Calu3 (cell line): ENCODE measurements around the gene CEP128. TPM values are rescaled to one million over a fixed set of nuclear protein-coding genes. Genes with fewer than 3 reads are reported as not detected.
"Not testable (repeated sequence)": the region's sequence is repeated elsewhere in the genome, so short reads cannot be mapped to it uniquely, and the experiment has no call there.

Source experiments
- BruUV-seq: library from RNA; stranded (reverse); fragments of 400-500 nt; replicated peaks from 2 replicates; lab custom pipeline; 2021; lab: Mats Ljungman, UMichigan
- CTCF ChIA-PET: fragments of 300-600 bp; sonication (Branson Sonifier 250); formaldehyde crosslinking; loops from one replicate; lab custom pipeline; 2022; ENCODE audit warnings: antibody characterized with exemption; lab: Charles Lee
- DNase-seq: peaks from one replicate; pipeline ENCODE4 v3.0.0; 2022
- H3K27ac Mint-ChIP-seq: one replicate; pipeline ENCODE4 v1.8.0; 2022; ENCODE audit warnings: mixed read lengths; ENCODE audit not compliant: unreplicated experiment
- H3K27me3 Mint-ChIP-seq: one replicate; pipeline ENCODE4 v1.8.0; 2022; ENCODE audit warnings: mixed read lengths; ENCODE audit not compliant: unreplicated experiment
- H3K36me3 Mint-ChIP-seq: one replicate; pipeline ENCODE4 v1.8.0; 2022; ENCODE audit warnings: mild to moderate bottlenecking, moderate library complexity, mixed read lengths; ENCODE audit not compliant: insufficient read depth, unreplicated experiment
- H3K4me1 Mint-ChIP-seq: one replicate; pipeline ENCODE4 v1.8.0; 2022; ENCODE audit warnings: mild to moderate bottlenecking, low read depth, mixed read lengths; ENCODE audit not compliant: unreplicated experiment
- H3K4me3 Mint-ChIP-seq: one replicate; pipeline ENCODE4 v1.8.0; 2022; ENCODE audit warnings: mild to moderate bottlenecking, low read depth, moderate library complexity, mixed read lengths; ENCODE audit not compliant: unreplicated experiment
- H3K9me3 Mint-ChIP-seq: one replicate; pipeline ENCODE4 v1.8.0; 2022; ENCODE audit warnings: low read depth, mixed read lengths; ENCODE audit not compliant: unreplicated experiment
- CTCF ChIP-seq: fragments of 200-600 bp; IDR thresholded peaks from one replicate; pipeline ENCODE4 v1.8.0; 2022; ENCODE audit warnings: antibody characterized with exemption; ENCODE audit not compliant: unreplicated experiment
- intact Hi-C: fragments of 100-400 bp; cut with micrococcal nuclease; formaldehyde crosslinking; loops from one replicate; pipeline ENCODE4 v1.10.0; 2022; ENCODE audit not compliant: unreplicated experiment
- total RNA-seq: library from RNA; stranded (reverse); gene quantifications from 2 replicates; pipeline ENCODE4 v1.2.3, GENCODE V29; 2022

Gene CEP128
- total RNA-seq, 1 experiment from 2014 or later, result 22.9 TPM

DNA sequence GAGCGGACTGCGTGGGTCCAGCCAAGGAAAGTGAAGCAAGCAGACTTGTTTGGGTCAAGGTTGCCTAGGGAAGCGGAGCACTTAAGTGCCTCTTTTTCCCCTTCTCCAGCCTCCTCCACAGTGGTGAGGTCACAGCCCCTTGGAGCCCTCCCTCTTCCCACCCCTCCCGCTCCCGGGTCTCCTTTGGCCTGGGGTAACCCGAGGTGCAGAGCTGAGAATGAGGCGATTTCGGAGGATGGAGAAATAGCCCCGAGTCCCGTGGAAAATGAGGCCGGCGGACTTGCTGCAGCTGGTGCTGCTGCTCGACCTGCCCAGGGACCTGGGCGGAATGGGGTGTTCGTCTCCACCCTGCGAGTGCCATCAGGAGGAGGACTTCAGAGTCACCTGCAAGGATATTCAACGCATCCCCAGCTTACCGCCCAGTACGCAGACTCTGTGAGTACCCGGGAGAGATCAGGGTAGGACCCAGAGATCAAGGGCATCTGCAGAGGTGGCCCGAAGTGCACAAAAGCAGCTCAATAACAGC, 13.9 kb upstream of the CEP128 start, which contains the start of gene TSHR:
TSS of gene TSHR (plus strand) at position 206 of the 526 bp plus-strand sequence. CDS start at position 266, 60 bp downstream.
- DNase-seq, result no peak
- H3K27ac Mint-ChIP-seq, result no peak within 1 kb of the TSS

GRCh38 chr14:80954687-80955299, 13.3 kb upstream of the CEP128 start:
- CTCF ChIA-PET, result interaction anchor here (1.9 kb wide), 1 partner anchor 32 kb away, joined by 14 read pairs; no protein-coding TSS in a partner anchor
- BruUV-seq, result no TSS peak
- H3K4me1 Mint-ChIP-seq, result no peaks in the 10 kb centered on the region
- TF ChIP-seq CTCF, result peak; percentile 53
- DNase-seq, result peak; percentile 77
- H3K36me3 Mint-ChIP-seq, result peaks cover 5% of the 10 kb centered on the region
- H3K9me3 Mint-ChIP-seq, result no peaks in the 10 kb centered on the region
- H3K4me3 Mint-ChIP-seq, result peak overlapping the region; percentile 86
- intact Hi-C loops, result loop anchor here (1.0 to 5.0 kb wide), 3 partner anchors 33 to 508 kb away; no protein-coding TSS in a partner anchor
- H3K27me3 Mint-ChIP-seq, result peaks cover 81% of the 10 kb centered on the region
- H3K27ac Mint-ChIP-seq, result no peak overlapping the region

More for the DNA sequence above, 13.9 kb upstream of the CEP128 start, which contains the start of gene TSHR:
- no peak for TF ChIP-seq CTCF
- H3K4me3 Mint-ChIP-seq, result peak within 1 kb of the TSS; percentile 86
- H3K36me3 Mint-ChIP-seq, result peaks cover 5% of the 10 kb centered on the region
- H3K9me3 Mint-ChIP-seq, result no peaks in the 10 kb centered on the region
- CTCF ChIA-PET, result interaction anchor here (1.0 to 1.9 kb wide), 3 partner anchors 32 to 509 kb away, joined by 3 to 14 read pairs (median 3); no protein-coding TSS in a partner anchor
- peaks cover 78% of the 10 kb centered on the region for H3K27me3 Mint-ChIP-seq
- no TSS peak for BruUV-seq
- intact Hi-C loops, result loop anchor here (2.0 kb wide), 1 partner anchor 215 kb away; no protein-coding TSS in a partner anchor
- H3K4me1 Mint-ChIP-seq, result no peaks in the 10 kb centered on the region

GRCh38 chr14:80953211-80953610, 11.7 kb upstream of the CEP128 start:
- H3K4me3 Mint-ChIP-seq, CTCF ChIA-PET, H3K4me1 Mint-ChIP-seq, DNase-seq, BruUV-seq, H3K36me3 Mint-ChIP-seq, H3K9me3 Mint-ChIP-seq, H3K27ac Mint-ChIP-seq: not testable (repeated sequence)
- intact Hi-C loops, result loop anchor here (5.0 kb wide), 1 partner anchor 509 kb away; no protein-coding TSS in a partner anchor
- H3K27me3 Mint-ChIP-seq, result peaks cover 81% of the 10 kb centered on the region

- CTCF ChIA-PET, result no interaction called here
These were observed 10.0 kb upstream of the CEP128 start for GRCh38 chr14:80951491-80951890.

More at GRCh38 chr14:80951491-80951890, 10.0 kb upstream of the CEP128 start:
- Mint-ChIP-seq H3K4me1 (no peaks in the 10 kb centered on the region), H3K9me3 (no peaks in the 10 kb centered on the region), H3K4me3 (no peak overlapping the region), H3K27ac (no peak overlapping the region), H3K36me3 (peaks cover 5% of the 10 kb centered on the region), H3K27me3 (peaks cover 81% of the 10 kb centered on the region)
- TF ChIP-seq CTCF, result no peak
- DNase-seq, result no peak
- BruUV-seq, result no TSS peak
- intact Hi-C loops, result loop anchor here (5.0 kb wide), 1 partner anchor 511 kb away; no protein-coding TSS in a partner anchor
